Body of pancreas (tissue), 4 donors: ENCODE results near the gene LIPF. TPM values are rescaled to one million over a fixed set of nuclear protein-coding genes. Genes with fewer than 3 reads are reported as not detected.

ENCODE experiments used
- ATAC-seq: fragments of 150-250 bp; one replicate; pipeline ENCODE4 v1.9.1; 2016
- DNase-seq, 4 donors: peaks; one replicate each; pipeline ENCODE4 v3.0.0-alpha.2; 2019
- H3K27ac ChIP-seq, 4 donors: fragments of 200-600 bp; sonication (generic); 1 replicate in 3 of 4; 2 replicates in 1 of 4; pipeline versions ENCODE4 v1.5.1 to v1.6.1; 2016 to 2019; ENCODE audit warnings: mild to moderate bottlenecking in 1 of 4, mixed read lengths in 1 of 4, moderate library complexity in 1 of 4
- H3K27me3 ChIP-seq, 2 donors: fragments of 200-600 bp; sonication (generic); one replicate each; pipeline ENCODE4 v1.6.0; 2016; ENCODE audit warnings: mild to moderate bottlenecking in 1 of 2
- H3K36me3 ChIP-seq, 2 donors: fragments of 200-600 bp; sonication (generic); replicated peaks in 1 of 2; 2 replicates each; pipeline ENCODE4 v1.5.1; 2016; ENCODE audit warnings: low read depth in 2 of 2; ENCODE audit not compliant: insufficient read depth in 1 of 2
- H3K4me1 ChIP-seq: fragments of 200-600 bp; sonication (generic); one replicate; pipeline ENCODE4 v1.6.0; 2016
- H3K4me3 ChIP-seq, 2 donors: fragments of 200-600 bp; sonication (generic); 1 replicate in 1 of 2; 2 replicates in 1 of 2; pipeline ENCODE4 v1.5.1; 2016 to 2019
- H3K9me3 ChIP-seq, 3 donors: fragments of 200-600 bp; sonication (generic); 1 replicate in 2 of 3; 2 replicates in 1 of 3; pipeline ENCODE4 v1.5.1; 2016
- POLR2A ChIP-seq, 3 donors: fragments of 450-650 bp; IDR thresholded peaks; one replicate each; pipeline ENCODE4 v1.6.1; 2016; ENCODE audit warnings: antibody characterized with exemption in 3 of 3, mild to moderate bottlenecking in 2 of 3
- WGBS, 2 donors: methylation state at CpG; one replicate each; pipeline ENCODE4 v1.1.5; 2017; 5-methylcytosine and 5-hydroxymethylcytosine counted together
- intact Hi-C: fragments of 100-400 bp; cut with DNase I; formaldehyde crosslinking; loops from one replicate; pipeline ENCODE4 v1.15.1; 2023
- total RNA-seq, 2 donors: library from RNA; depleted of rRNA; stranded (reverse); fragments of >200 nt; gene quantifications; one replicate each; pipeline ENCODE4 v1.1.0, GENCODE V29; 2016
- TF ChIP-seq, protein P1 (sequence below), 7 experiments: fragments of 450-650 bp in 4 of 7; fragments of 200-600 bp in 3 of 7; sonication (generic) in 3 of 7; IDR thresholded peaks; one replicate each; pipeline ENCODE4 v1.5.1; 2016 to 2019; ENCODE audit warnings: antibody characterized with exemption in 7 of 7

LIPF gene
- total RNA-seq, 2 donors from 2014 or later, result not detected

- ATAC-seq (no peak), DNase-seq (no peak)
- intact Hi-C loops, result no loop called here
- H3K9me3 ChIP-seq, result no peaks in the 10 kb centered on the region
- H3K4me1 ChIP-seq, result no peaks in the 10 kb centered on the region
- H3K27me3 ChIP-seq, result no peaks in the 10 kb centered on the region
- no peaks in the 10 kb centered on the region for H3K36me3 ChIP-seq
- no peak overlapping the region for H3K4me3 ChIP-seq
- no peak overlapping the region for H3K27ac ChIP-seq
- 73 to 74% methylated on average over 4 of the region's 4 CpGs for WGBS, 2 donors
- TF ChIP-seq, protein P1, sequence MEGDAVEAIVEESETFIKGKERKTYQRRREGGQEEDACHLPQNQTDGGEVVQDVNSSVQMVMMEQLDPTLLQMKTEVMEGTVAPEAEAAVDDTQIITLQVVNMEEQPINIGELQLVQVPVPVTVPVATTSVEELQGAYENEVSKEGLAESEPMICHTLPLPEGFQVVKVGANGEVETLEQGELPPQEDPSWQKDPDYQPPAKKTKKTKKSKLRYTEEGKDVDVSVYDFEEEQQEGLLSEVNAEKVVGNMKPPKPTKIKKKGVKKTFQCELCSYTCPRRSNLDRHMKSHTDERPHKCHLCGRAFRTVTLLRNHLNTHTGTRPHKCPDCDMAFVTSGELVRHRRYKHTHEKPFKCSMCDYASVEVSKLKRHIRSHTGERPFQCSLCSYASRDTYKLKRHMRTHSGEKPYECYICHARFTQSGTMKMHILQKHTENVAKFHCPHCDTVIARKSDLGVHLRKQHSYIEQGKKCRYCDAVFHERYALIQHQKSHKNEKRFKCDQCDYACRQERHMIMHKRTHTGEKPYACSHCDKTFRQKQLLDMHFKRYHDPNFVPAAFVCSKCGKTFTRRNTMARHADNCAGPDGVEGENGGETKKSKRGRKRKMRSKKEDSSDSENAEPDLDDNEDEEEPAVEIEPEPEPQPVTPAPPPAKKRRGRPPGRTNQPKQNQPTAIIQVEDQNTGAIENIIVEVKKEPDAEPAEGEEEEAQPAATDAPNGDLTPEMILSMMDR (IDR thresholded peaks at IDR 0.05), result no peak
- TF ChIP-seq POLR2A (IDR thresholded peaks at IDR 0.05), result no peak
These were observed 18.2 kb downstream of the LIPF start for GRCh38 chr10:88682491-88682890.

GRCh38 chr10:88687853-88688467 is 23.7 kb downstream of the LIPF start:
- ATAC-seq (no peak), DNase-seq (no peak)
- H3K4me3 ChIP-seq, result no peak overlapping the region
- no peak overlapping the region for H3K27ac ChIP-seq
- H3K27me3 ChIP-seq, result no peaks in the 10 kb centered on the region
- no peaks in the 10 kb centered on the region for H3K4me1 ChIP-seq
- intact Hi-C loops, result no loop called here
- H3K9me3 ChIP-seq, result no peaks in the 10 kb centered on the region
- no peaks in the 10 kb centered on the region for H3K36me3 ChIP-seq
- TF ChIP-seq, protein P1 (IDR thresholded peaks at IDR 0.05), result peak; percentile 43 to 69 (median 63)
- no peak for TF ChIP-seq POLR2A (IDR thresholded peaks at IDR 0.05)

GRCh38 chr10:88689366-88689765 is 25.1 kb downstream of the LIPF start:
- Histone ChIP-seq H3K9me3 (no peaks in the 10 kb centered on the region), H3K4me3 (no peak overlapping the region), H3K27me3 (no peaks in the 10 kb centered on the region), H3K36me3 (no peaks in the 10 kb centered on the region), H3K27ac (no peak overlapping the region), H3K4me1 (no peaks in the 10 kb centered on the region)
- no peak for DNase-seq
- ATAC-seq, result no peak
- TF ChIP-seq, protein P1 (IDR thresholded peaks at IDR 0.05), result no peak
- no peak for TF ChIP-seq POLR2A (IDR thresholded peaks at IDR 0.05)
- 79 to 92% methylated on average over 6 of the region's 6 CpGs for WGBS, 2 donors
- intact Hi-C loops, result no loop called here

GRCh38 chr10:88693392-88694020 is 29.3 kb downstream of the LIPF start:
- H3K4me1 ChIP-seq, result no peaks in the 10 kb centered on the region
- 37 to 38% methylated on average over 4 of the region's 4 CpGs for WGBS, 2 donors
- intact Hi-C loops, result no loop called here
- no peaks in the 10 kb centered on the region for H3K36me3 ChIP-seq
- DNase-seq (no peak), ATAC-seq (no peak)
- H3K27ac ChIP-seq, result no peak overlapping the region
- H3K4me3 ChIP-seq, result no peak overlapping the region
- H3K27me3 ChIP-seq, result no peaks in the 10 kb centered on the region
- no peaks in the 10 kb centered on the region for H3K9me3 ChIP-seq
- no peak for TF ChIP-seq POLR2A (IDR thresholded peaks at IDR 0.05)
- TF ChIP-seq, protein P1 (IDR thresholded peaks at IDR 0.05), result no peak
